Loucy (cell line): Measurements from ENCODE around the gene TMEM30B.

Source experiments
- H2AFZ ChIP-seq: fragments of 200-600 bp; sonication (generic); 2 replicates; pipeline ENCODE4 v1.6.0; 2016; ENCODE audit warnings: antibody characterized with exemption, mild to moderate bottlenecking, low read length, moderate library complexity
- H3F3A ChIP-seq: fragments of 200-600 bp; 2 replicates; pipeline ENCODE4 v1.6.0; 2016; ENCODE audit warnings: antibody characterized with exemption, low read depth, mild to moderate bottlenecking
- H3K27me3 ChIP-seq: fragments of 200-600 bp; sonication (generic); 2 replicates; pipeline ENCODE4 v1.6.1; 2014; ENCODE audit warnings: low read length, mild to moderate bottlenecking; ENCODE audit not compliant: insufficient read depth, poor library complexity, severe bottlenecking
- H3K36me3 ChIP-seq: fragments of 200-600 bp; sonication (generic); 2 replicates; pipeline ENCODE4 v1.6.1; 2016; ENCODE audit warnings: low read length; ENCODE audit not compliant: insufficient read depth
- H3K4me1 ChIP-seq: fragments of 200-600 bp; sonication (generic); 2 replicates; pipeline ENCODE4 v1.5.1; 2014; ENCODE audit warnings: low read length, mild to moderate bottlenecking; ENCODE audit not compliant: insufficient read depth, poor library complexity, severe bottlenecking
- H3K4me2 ChIP-seq: fragments of 200-600 bp; sonication (generic); 2 replicates; pipeline ENCODE4 v1.6.0; 2014; ENCODE audit warnings: antibody characterized with exemption, low read length, low read depth, mild to moderate bottlenecking; ENCODE audit not compliant: poor library complexity, severe bottlenecking
- H3K4me3 ChIP-seq: fragments of 200-600 bp; sonication (generic); 2 replicates; pipeline ENCODE4 v1.5.1; 2014; ENCODE audit warnings: low read length, mild to moderate bottlenecking, mixed read lengths; ENCODE audit not compliant: poor library complexity, severe bottlenecking
- H3K79me2 ChIP-seq: fragments of 200-600 bp; sonication (generic); 2 replicates; pipeline ENCODE4 v1.6.1; 2014; ENCODE audit warnings: low read length; ENCODE audit not compliant: insufficient read depth
- H3K9ac ChIP-seq: fragments of 200-600 bp; sonication (generic); 2 replicates; pipeline ENCODE4 v1.6.0; 2014; ENCODE audit warnings: mild to moderate bottlenecking, low read depth, low read length, moderate library complexity; ENCODE audit not compliant: poor library complexity, severe bottlenecking
- H3K9me2 ChIP-seq: fragments of 200-600 bp; sonication (generic); replicated peaks from 2 replicates; pipeline ENCODE4 v1.6.1; 2016; ENCODE audit warnings: low read depth, low read length, mixed read lengths
- H3K9me3 ChIP-seq: fragments of 200-600 bp; sonication (generic); 2 replicates; pipeline ENCODE4 v1.6.1; 2014; ENCODE audit warnings: mild to moderate bottlenecking, antibody characterized with exemption, low read length, low read depth; ENCODE audit not compliant: insufficient read depth
- H4K20me1 ChIP-seq: fragments of 200-600 bp; sonication (generic); 2 replicates; pipeline ENCODE4 v1.6.0; 2014; ENCODE audit warnings: antibody characterized with exemption, low read length, mild to moderate bottlenecking; ENCODE audit not compliant: insufficient read depth, poor library complexity, severe bottlenecking
- CTCF ChIP-seq: fragments of 200-600 bp; sonication (generic); conservative IDR thresholded peaks from 2 replicates; pipeline ENCODE4 v1.5.1; 2014; ENCODE audit warnings: mild to moderate bottlenecking, antibody characterized with exemption, low read length
- EZH2phosphoT487 ChIP-seq: fragments of 200-600 bp; IDR thresholded peaks from 2 replicates; pipeline ENCODE4 v1.6.1; 2018; ENCODE audit warnings: antibody characterized with exemption, mild to moderate bottlenecking, moderate library complexity, borderline replicate concordance

The TMEM30B gene

GRCh38 chr14:61271552-61271951 lies 9.6 kb downstream of the TMEM30B start:
- no peaks in the 10 kb centered on the region for H4K20me1 ChIP-seq

GRCh38 chr14:61270714-61271113 lies 10.4 kb downstream of the TMEM30B start:
- Histone ChIP-seq H3K9me2 (no peaks in the 10 kb centered on the region), H3K27me3 (no peaks in the 10 kb centered on the region)

More at GRCh38 chr14:61271552-61271951, 9.6 kb downstream of the TMEM30B start:
- H3K4me3 ChIP-seq: no peak overlapping the region
- no peaks in the 10 kb centered on the region for H3K9me3 ChIP-seq
- H3K9ac ChIP-seq: no peak overlapping the region
- H3K4me1 ChIP-seq: peaks cover 4% of the 10 kb centered on the region
- no peak for TF ChIP-seq CTCF
- TF ChIP-seq EZH2phosphoT487: no peak
- no peak overlapping the region for H2AFZ ChIP-seq
- no peaks in the 10 kb centered on the region for H3K9me2 ChIP-seq
- no peak overlapping the region for H3K4me2 ChIP-seq
- no peaks in the 10 kb centered on the region for H3K36me3 ChIP-seq
- H3F3A ChIP-seq: no peaks in the 10 kb centered on the region
- no peaks in the 10 kb centered on the region for H3K79me2 ChIP-seq
- H3K27me3 ChIP-seq: no peaks in the 10 kb centered on the region

GRCh38 chr14:61269321-61270083 lies 11.6 kb downstream of the TMEM30B start:
- TF ChIP-seq CTCF (peak; percentile 86), EZH2phosphoT487 (no peak)
- Histone ChIP-seq H4K20me1 (no peaks in the 10 kb centered on the region), H2AFZ (peak overlapping the region; percentile 94), H3K27me3 (no peaks in the 10 kb centered on the region), H3K4me3 (peak overlapping the region; percentile 73), H3K4me1 (peaks cover 4% of the 10 kb centered on the region), H3K9ac (peak overlapping the region; percentile 19), H3K79me2 (no peaks in the 10 kb centered on the region), H3K9me2 (no peaks in the 10 kb centered on the region), H3K4me2 (peak overlapping the region; percentile 82), H3F3A (no peaks in the 10 kb centered on the region), H3K9me3 (no peaks in the 10 kb centered on the region), H3K36me3 (no peaks in the 10 kb centered on the region)

More at GRCh38 chr14:61270714-61271113, 10.4 kb downstream of the TMEM30B start:
- H3F3A ChIP-seq: no peaks in the 10 kb centered on the region
- no peak overlapping the region for H2AFZ ChIP-seq
- no peak overlapping the region for H3K9ac ChIP-seq
- no peaks in the 10 kb centered on the region for H3K9me3 ChIP-seq
- TF ChIP-seq EZH2phosphoT487: no peak
- TF ChIP-seq CTCF: no peak
- H3K4me1 ChIP-seq: peaks cover 4% of the 10 kb centered on the region
- no peak overlapping the region for H3K4me3 ChIP-seq
- H3K79me2 ChIP-seq: no peaks in the 10 kb centered on the region
- H3K36me3 ChIP-seq: no peaks in the 10 kb centered on the region
- H4K20me1 ChIP-seq: no peaks in the 10 kb centered on the region
- no peak overlapping the region for H3K4me2 ChIP-seq
